HG02798 (cell line): ENCODE results near the gene KRTAP16-1.

ENCODE experiments used
- ATAC-seq: cut with Tn5 transposase; IDR thresholded peaks from one replicate; pipeline ENCODE4 v1.9.1; 2021; ENCODE audit warnings: mild to moderate bottlenecking; ENCODE audit not compliant: unreplicated experiment, poor library complexity

KRTAP16-1 gene

GRCh38 chr17:41332239-41332638 is 23.1 kb upstream of the KRTAP16-1 start:
- ATAC-seq = no peak

DNA sequence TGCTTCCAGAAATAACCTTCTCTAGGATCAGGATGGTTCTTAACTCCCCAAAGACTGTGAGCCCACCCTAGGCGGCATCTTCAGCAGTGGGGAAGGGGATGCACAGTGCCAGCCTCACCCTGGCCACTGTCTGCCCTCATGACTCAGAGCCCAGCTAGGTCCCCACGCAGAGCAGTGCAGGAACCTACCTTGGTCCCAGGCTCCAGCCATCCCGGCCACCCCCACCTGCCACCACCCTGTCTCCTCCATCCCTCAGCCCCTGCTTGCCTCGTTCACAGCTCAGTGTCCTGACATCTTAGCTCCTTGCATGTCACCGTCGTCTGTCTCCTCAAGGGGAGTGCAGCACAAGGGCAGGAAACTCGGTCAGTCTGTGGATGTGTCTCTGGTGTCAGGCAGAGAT is 22.5 kb upstream of the KRTAP16-1 start:
- ATAC-seq = no peak

DNA sequence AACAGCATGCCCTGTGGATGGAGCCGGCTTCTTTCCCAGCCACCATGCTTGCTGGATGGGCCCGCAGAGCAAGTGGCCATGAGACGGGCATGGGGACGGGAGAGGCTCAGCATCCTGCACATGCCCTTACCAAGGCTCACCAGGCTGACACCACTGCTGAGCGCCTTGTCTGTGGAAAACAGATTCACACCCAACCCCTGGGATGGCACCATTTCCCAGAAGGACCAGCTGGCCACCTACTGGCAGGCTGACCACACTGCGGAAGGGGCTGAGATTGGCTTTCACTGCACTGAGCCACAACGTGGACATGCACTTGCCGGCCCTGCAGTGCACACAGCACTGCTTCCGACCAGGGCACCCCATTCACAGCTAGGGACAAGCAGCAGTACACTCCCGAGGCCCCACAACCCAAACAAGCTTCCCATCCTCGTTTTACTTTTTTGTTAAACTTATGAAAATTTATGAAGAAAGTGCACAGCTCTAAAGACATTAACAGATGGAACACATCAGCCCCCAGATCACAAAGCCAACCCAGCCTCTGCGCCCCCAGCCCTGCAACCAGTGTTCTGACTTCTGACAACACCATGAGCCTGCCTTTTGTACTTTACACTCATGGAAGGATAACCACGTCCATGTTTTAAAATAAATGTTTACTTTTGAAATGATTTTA is 20.3 kb upstream of the KRTAP16-1 start:
- no peak for ATAC-seq

DNA sequence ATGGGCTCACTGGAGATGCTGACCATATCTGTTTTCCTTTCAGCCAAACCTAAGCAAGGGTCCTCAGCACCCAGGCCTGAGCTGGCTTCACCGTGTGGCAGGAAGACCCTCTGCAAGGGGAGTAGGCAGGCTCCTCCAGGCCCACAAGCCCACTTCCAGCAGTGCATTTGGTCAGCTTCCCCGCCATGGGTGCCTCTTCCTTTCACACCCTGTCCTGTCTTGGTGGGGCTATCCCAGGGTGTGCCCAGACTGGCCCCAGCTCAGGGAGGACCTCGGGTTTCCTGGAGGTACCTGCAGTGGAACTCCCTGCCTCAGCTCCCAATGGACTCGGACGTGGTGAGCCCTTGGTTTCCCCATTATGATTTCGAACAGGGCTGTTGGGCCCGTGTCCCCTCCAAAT is 19.1 kb upstream of the KRTAP16-1 start:
- ATAC-seq = no peak

DNA sequence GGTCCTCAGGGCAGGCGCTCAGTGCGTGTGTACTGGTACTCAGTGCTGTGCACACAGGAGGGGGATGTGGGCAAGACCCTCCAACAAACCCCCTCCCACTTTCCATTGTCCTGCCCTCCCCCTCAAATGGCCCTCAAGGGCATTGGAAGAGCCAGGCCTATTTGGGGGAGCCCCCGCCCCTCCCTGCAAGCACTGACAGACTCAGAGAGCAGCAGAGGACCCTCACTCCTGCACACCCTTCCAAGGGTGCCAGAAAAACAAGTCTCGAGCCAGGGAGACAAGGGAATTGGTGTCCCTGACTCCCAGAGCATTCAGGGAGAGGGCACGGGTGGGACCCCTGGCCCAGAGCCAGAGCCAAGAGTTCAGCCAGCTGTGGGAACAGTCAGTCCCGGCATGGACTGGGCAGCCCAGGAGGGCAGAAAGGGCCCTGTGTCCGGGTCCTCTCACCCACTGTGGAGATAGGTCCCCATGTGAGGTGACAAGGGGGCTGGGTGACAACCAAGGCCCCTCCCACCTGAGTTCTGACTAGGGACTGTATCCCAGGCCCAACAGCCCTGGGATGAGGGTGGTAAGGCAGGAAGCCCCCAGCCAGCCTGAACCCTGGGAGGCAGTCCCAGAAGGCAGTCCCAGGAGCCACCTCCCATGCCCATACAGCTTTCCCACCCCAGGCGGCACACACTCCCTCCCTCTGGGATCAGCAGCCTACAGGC is 18.5 kb upstream of the KRTAP16-1 start:
- no peak for ATAC-seq

- ATAC-seq = no peak
Observed at GRCh38 chr17:41326173-41327145, 17.4 kb upstream of the KRTAP16-1 start.

DNA sequence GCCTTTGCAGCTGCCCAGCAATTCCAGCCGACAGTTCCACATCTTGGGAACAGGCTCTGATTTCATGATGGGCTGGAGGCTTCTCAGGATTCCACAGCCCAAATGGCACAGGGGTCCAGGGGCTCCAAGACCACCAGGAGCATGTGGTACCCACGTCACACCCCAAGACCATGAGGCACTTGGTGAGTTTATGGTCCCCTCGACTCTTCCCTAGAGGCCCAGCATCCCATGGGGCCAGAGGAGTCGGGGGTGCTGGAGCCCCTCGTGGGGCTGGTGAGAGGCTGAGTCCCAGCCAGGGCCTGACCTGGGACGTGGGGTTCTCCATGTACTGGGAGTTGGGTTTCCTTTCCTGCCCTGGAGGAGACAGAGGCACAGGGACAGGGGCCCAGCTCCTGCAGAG is 16.5 kb upstream of the KRTAP16-1 start:
- no peak for ATAC-seq

DNA sequence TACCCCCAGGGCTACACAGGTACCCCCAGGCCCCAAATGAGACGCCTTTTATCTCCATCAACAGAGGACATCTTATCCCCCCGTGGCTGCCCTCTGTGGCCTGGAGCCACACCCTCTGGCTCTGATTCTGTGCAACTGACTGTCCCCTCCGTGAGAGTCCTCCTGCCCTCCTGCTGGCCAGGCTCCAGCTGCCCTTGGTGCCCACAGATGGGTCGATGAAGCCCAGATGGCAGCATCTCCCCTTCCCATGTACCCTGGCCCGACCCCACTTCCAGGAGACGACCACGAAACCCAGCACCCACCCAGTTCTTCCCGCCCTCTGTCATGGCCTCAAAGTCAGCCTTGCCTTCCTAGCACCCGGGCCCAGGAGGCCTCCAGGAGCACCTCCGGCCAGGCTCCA is 16.0 kb upstream of the KRTAP16-1 start:
- no peak for ATAC-seq

DNA sequence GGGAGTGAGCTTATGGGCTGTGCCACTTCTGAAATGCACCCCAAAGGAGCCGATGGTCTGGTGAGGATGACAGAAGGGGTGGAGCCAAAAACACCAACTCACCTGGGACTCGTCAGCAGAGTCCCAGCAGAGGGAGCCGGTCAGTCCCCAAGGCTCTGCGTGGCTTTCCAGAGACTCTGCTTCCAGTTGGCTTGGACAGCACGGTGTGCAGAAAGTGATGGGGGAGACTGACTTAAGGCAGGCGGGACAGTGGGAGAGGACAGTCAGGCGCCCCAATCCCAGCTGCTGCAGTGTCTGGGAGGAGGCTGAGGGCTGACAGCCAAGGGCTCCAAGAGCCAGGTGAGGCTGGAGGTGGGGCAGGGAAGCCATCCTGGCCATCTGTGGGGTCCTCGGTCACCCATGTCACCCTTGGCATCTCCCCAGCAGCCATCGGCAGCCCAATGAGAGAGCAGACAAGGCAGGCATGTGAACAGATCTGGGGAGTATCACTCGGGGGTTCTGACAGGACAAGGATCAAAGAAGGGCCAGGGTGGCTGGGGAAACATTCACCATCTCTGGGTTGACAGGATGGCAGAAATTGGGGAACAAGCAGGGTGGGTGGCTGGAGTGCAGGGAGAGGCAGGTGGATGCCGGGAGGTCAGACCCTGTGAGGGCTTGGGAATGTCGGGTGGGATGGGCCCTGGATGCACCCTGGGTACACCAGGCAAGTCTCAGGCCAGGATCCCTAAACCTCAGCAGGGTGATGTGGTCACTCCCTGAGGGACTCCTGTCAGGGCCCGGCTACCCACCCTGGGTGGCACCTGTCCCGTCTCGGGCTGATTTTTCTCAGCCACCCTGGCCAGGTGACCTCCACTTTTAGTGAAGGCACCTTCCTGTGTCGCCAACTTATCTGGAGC is 15.3 kb upstream of the KRTAP16-1 start:
- ATAC-seq = no peak

GRCh38 chr17:41322903-41323895 is 14.1 kb upstream of the KRTAP16-1 start:
- ATAC-seq = no peak

DNA sequence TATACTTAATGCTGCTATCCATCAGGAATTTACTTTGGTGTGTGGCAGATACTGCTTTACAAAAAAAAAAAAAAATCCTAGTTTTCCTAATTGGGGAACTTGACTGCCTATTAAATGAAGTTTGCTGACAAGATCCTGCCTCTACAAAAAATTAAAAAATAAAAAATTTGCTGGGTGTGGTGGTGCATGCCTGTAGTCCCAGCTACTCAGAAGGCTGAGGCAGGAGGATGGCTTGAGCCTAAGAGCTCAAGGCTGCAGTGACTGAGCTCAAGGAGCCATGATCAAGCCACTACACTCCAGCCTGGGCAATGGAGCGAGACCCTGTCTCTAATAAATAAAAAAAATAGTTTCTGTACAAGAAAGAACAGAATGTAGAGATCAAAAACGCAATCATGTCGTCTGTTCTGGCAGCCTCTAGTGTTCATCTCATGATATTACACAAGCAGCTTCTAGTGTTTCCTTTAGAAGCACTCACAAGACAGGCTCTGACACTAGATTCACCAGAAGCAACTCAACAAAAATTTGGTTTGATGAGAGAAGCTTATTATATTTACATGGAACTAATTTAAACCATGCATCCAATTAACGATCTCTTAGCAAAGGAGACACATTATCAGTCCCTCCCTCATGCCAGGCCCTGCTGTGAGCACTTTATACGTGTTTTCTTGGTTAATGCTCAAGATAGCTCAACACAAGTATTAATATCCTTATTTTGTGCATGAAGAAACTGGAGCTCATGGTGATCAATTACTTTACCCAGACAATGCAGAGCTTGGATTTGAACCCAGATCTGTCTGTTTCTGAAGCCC is 13.2 kb upstream of the KRTAP16-1 start:
- ATAC-seq = no peak

DNA sequence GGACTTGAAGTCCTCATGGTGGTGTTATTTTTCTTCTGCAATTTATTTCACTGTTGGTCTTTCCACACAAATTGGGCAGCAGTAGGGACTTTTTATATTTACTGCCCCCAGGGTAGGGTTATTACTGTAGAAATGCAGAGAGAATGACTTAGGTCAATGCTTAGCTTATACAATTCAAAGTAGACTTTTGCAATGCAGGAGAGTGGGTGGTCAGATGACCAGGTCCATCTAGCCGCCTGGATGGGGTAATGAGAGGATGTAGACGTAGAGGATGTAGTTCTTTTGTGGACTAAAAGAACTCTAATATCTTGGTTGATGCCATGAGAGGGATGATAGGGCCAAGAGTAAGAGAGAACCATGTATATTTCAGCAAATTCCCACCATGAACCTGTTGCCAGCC is 9.1 kb upstream of the KRTAP16-1 start:
- ATAC-seq = no peak

DNA sequence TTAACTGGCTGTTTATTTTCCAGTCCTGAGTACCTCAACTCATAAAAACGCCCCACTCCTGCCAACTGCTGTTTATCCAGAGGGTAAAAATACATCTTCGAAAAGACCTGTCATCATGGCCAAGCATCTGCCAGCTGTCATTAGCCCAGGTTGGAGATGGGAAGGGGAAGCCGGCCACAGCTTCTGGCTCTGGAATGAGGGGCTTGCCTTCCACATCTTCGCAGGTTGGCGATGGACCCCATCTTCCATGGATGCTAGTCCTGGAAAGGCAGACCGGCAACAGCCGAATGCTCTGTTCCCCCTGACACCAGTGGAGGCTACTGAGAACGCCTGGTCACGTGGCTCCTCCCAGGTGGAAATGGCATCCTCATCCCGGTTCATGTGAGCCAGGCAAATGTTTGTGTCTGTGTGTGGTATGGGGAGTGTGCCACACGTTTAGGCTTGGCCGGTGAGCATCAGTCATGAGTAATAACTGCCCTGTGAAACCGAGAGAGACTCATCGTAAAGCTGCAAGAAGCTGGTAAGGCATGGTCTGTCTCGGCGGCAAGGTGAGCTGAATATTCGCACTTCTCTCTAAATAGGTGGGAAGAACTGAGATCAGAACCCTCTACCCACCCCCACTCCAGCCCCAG is 6.8 kb upstream of the KRTAP16-1 start:
- ATAC-seq = no peak

- no peak for ATAC-seq
Observed at GRCh38 chr17:41315204-41315794, 6.2 kb upstream of the KRTAP16-1 start, which contains the start of gene KRTAP17-1. TSS of gene KRTAP17-1 (minus strand) at chr17:41315710. CDS start at chr17:41315650, 60 bp downstream.

- no peak for ATAC-seq
Observed at GRCh38 chr17:41311111-41311510, 2.0 kb upstream of the KRTAP16-1 start.

- no peak for ATAC-seq
Observed at GRCh38 chr17:41308251-41308917, 725 bp downstream of the KRTAP16-1 start.

- no peak for ATAC-seq
Observed at GRCh38 chr17:41307647-41308046, 1.5 kb downstream of the KRTAP16-1 start.
